Thyroid gland (tissue), 4 donors: ENCODE data around the gene KRTAP5-1.
"Not testable (repeated sequence)": the region's sequence is repeated elsewhere in the genome, so short reads cannot be mapped to it uniquely, and the experiment has no call there.

Experiments
- CTCF ChIP-seq, 6 experiments: fragments of 200-600 bp in 3 of 6; fragments of 450-650 bp in 3 of 6; sonication (generic) in 3 of 6; IDR thresholded peaks; one replicate each; pipeline ENCODE4 v1.5.1; 2016 to 2019; ENCODE audit warnings: antibody characterized with exemption in 6 of 6, mild to moderate bottlenecking in 2 of 6, inconsistent platforms in 1 of 6, moderate library complexity in 1 of 6
- POLR2A ChIP-seq, 2 donors: fragments of 450-650 bp; IDR thresholded peaks; one replicate each; pipeline ENCODE4 v1.6.1; 2017; ENCODE audit warnings: antibody characterized with exemption in 2 of 2, mild to moderate bottlenecking in 2 of 2, moderate library complexity in 1 of 2

DNA sequence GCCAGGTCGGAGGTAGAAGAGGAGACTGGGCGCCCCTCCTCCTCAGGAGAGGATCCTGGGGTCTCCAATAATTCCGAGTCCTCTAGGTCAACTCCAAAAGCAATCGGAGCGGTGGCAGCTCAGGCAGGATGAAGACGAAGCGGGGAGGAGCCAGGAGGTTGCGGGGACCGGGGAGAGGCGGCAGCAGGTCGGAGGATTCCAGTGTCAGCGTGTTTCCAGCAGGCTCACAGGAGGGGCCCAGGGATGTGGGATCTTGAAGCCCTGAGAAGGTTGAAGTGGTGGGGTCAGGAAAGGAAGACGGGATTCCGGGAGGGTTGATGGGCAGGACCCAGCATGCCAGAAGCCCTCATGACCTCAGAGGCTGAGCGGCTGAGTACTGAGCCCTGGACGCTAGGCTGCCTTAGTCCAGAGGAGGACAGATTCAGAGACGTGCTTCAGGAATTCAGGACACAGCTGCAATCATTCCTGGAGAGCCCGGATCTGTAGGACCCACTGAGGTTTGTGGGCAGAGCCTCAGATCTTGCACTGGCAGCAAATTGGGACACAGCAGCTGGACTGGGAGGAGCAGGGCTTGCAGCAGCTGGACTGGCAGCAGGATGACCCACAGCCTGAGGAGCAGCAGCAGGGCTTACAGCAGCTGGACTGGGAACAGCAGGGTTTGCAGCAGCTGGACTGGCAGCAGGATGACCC lies 22.2 kb upstream of the KRTAP5-1 start:
- TF ChIP-seq CTCF, POLR2A (IDR thresholded peaks at IDR 0.05): not testable (repeated sequence)
